NCI-H1436 treated with DMSO at 0.1 percent for 48 hours (cell line): ENCODE measurements around the gene PUM2.

Experiments used
- DNase-seq: peaks from one replicate; lab custom pipeline; 2025; lab: John Stamatoyannopoulos, UW

PUM2 gene

GRCh38 chr2:20231598-20232026 is 119.0 kb downstream of the PUM2 start:
- no peak for DNase-seq

GRCh38 chr2:20231159-20231558 is 119.5 kb downstream of the PUM2 start:
- DNase-seq = no peak

- no peak for DNase-seq
These were observed 120.6 kb downstream of the PUM2 start for GRCh38 chr2:20230114-20230425.

GRCh38 chr2:20229322-20230113 is 121.1 kb downstream of the PUM2 start:
- DNase-seq = no peak

GRCh38 chr2:20227894-20228505 is 122.6 kb downstream of the PUM2 start:
- DNase-seq = no peak

- no peak for DNase-seq
These were observed 124.5 kb downstream of the PUM2 start for GRCh38 chr2:20226152-20226545.

- no peak for DNase-seq
These were observed 125.1 kb downstream of the PUM2 start for GRCh38 chr2:20225294-20226151.

GRCh38 chr2:20224716-20225293 is 125.8 kb downstream of the PUM2 start, which contains the start of gene SDC1:
TSS of gene SDC1 (minus strand) at chr2:20225130. CDS start at chr2:20224867, 263 bp downstream.
- no peak for DNase-seq

GRCh38 chr2:20224164-20224715 is 126.4 kb downstream of the PUM2 start:
- no peak for DNase-seq

GRCh38 chr2:20223407-20224163 is 127.1 kb downstream of the PUM2 start:
- DNase-seq = no peak

- DNase-seq = no peak
These were observed 127.8 kb downstream of the PUM2 start for GRCh38 chr2:20222769-20223406.

- DNase-seq = no peak
These were observed 128.5 kb downstream of the PUM2 start for GRCh38 chr2:20222014-20222768.

- no peak for DNase-seq
These were observed 129.1 kb downstream of the PUM2 start for GRCh38 chr2:20221555-20221973.

GRCh38 chr2:20220806-20221554 is 129.7 kb downstream of the PUM2 start:
- DNase-seq = no peak

GRCh38 chr2:20219763-20220380 is 130.8 kb downstream of the PUM2 start:
- DNase-seq = no peak

- no peak for DNase-seq
These were observed 132.0 kb downstream of the PUM2 start for GRCh38 chr2:20218331-20219320.
